Thyroid gland (tissue), 4 donors: ENCODE data around the gene CTU1. TPM values are rescaled to one million over a fixed set of nuclear protein-coding genes. Genes with fewer than 3 reads are reported as not detected.

Experiments used
- DNase-seq, 2 donors: peaks; one replicate each; pipeline ENCODE4 v3.0.0-alpha.2; 2019
- H3K27ac ChIP-seq, 3 donors: fragments of 200-600 bp; sonication (generic); 1 replicate in 2 of 3; 2 replicates in 1 of 3; pipeline ENCODE4 v1.5.1; 2016 to 2019; ENCODE audit warnings: mild to moderate bottlenecking in 1 of 3, moderate library complexity in 1 of 3
- H3K27me3 ChIP-seq: fragments of 200-600 bp; sonication (generic); one replicate; pipeline ENCODE4 v1.5.1; 2019
- H3K36me3 ChIP-seq, 2 donors: fragments of 200-600 bp; sonication (generic); one replicate each; pipeline ENCODE4 v1.5.1; 2016 to 2019
- H3K4me1 ChIP-seq, 2 donors: fragments of 200-600 bp; sonication (generic); one replicate each; pipeline ENCODE4 v1.5.1; 2017 to 2019
- H3K4me3 ChIP-seq, 3 donors: fragments of 200-600 bp; sonication (generic); replicated peaks in 1 of 3; 1 replicate in 2 of 3; 2 replicates in 1 of 3; pipeline ENCODE4 v1.5.1; 2016; ENCODE audit warnings: mild to moderate bottlenecking in 1 of 3
- H3K9me3 ChIP-seq: fragments of 200-600 bp; sonication (generic); one replicate; pipeline ENCODE4 v1.5.1; 2017
- CTCF ChIP-seq, 6 experiments: fragments of 200-600 bp in 3 of 6; fragments of 450-650 bp in 3 of 6; sonication (generic) in 3 of 6; IDR thresholded peaks; one replicate each; pipeline ENCODE4 v1.5.1; 2016 to 2019; ENCODE audit warnings: antibody characterized with exemption in 6 of 6, mild to moderate bottlenecking in 2 of 6, inconsistent platforms in 1 of 6, moderate library complexity in 1 of 6
- POLR2A ChIP-seq, 2 donors: fragments of 450-650 bp; IDR thresholded peaks; one replicate each; pipeline ENCODE4 v1.6.1; 2017; ENCODE audit warnings: antibody characterized with exemption in 2 of 2, mild to moderate bottlenecking in 2 of 2, moderate library complexity in 1 of 2
- WGBS, 2 donors: methylation state at CpG; one replicate each; pipeline ENCODE4 v1.1.5; 2017; 5-methylcytosine and 5-hydroxymethylcytosine counted together
- intact Hi-C: fragments of 100-400 bp; cut with DNase I; formaldehyde crosslinking; loops from one replicate; pipeline ENCODE4 v1.15.1; 2023
- total RNA-seq, 4 donors: library from RNA; depleted of rRNA; stranded (reverse); fragments of >200 nt; gene quantifications; one replicate each; pipeline ENCODE4 v1.2.3, GENCODE V29; 2016

CTU1 gene
- total RNA-seq, 4 donors from 2014 or later: 7.5 to 13.6 (median 9.3) TPM

- no peak overlapping the region for H3K27ac ChIP-seq
These were observed 37.7 kb downstream of the CTU1 start for GRCh38 chr19:51070334-51071094.

GRCh38 chr19:51066393-51067186 lies 41.6 kb downstream of the CTU1 start:
- Histone ChIP-seq H3K36me3 (no peaks in the 10 kb centered on the region), H3K27ac (no peak overlapping the region), H3K9me3 (no peaks in the 10 kb centered on the region), H3K27me3 (no peaks in the 10 kb centered on the region), H3K4me3 (no peak overlapping the region), H3K4me1 (peaks cover 4 to 7% of the 10 kb centered on the region in 2 donors)
- WGBS, 2 donors: 69 to 75% methylated on average over 7 of the region's 7 CpGs
- intact Hi-C loops: no loop called here
- no peak for TF ChIP-seq CTCF (IDR thresholded peaks at IDR 0.05)
- no peak for TF ChIP-seq POLR2A (IDR thresholded peaks at IDR 0.05)
- no peak for DNase-seq

More at GRCh38 chr19:51070334-51071094, 37.7 kb downstream of the CTU1 start:
- H3K9me3 ChIP-seq: no peaks in the 10 kb centered on the region
- H3K27me3 ChIP-seq: no peaks in the 10 kb centered on the region
- WGBS, 2 donors: 86 to 92% methylated on average over 4 to 5 of the region's 5 CpGs
- H3K4me3 ChIP-seq: no peak overlapping the region
- H3K36me3 ChIP-seq: no peaks in the 10 kb centered on the region
- intact Hi-C loops: no loop called here
- H3K4me1 ChIP-seq: no peaks in the 10 kb centered on the region
- no peak for DNase-seq
- TF ChIP-seq POLR2A (IDR thresholded peaks at IDR 0.05) (no peak), CTCF (IDR thresholded peaks at IDR 0.05) (no peak)

- no peak for TF ChIP-seq POLR2A (IDR thresholded peaks at IDR 0.05)
- no peak for TF ChIP-seq CTCF (IDR thresholded peaks at IDR 0.05)
- Histone ChIP-seq H3K4me1 (peaks cover 4 to 7% of the 10 kb centered on the region in 2 donors), H3K9me3 (no peaks in the 10 kb centered on the region), H3K27ac (no peak overlapping the region), H3K36me3 (no peaks in the 10 kb centered on the region), H3K27me3 (no peaks in the 10 kb centered on the region), H3K4me3 (no peak overlapping the region)
- DNase-seq: no peak
- 17 to 22% methylated on average over 22 to 23 of the region's 25 CpGs for WGBS, 2 donors
- intact Hi-C loops: no loop called here
These were observed 42.8 kb downstream of the CTU1 start for GRCh38 chr19:51065221-51065960.

- peaks cover 4 to 7% of the 10 kb centered on the region in 2 donors for H3K4me1 ChIP-seq
- no peaks in the 10 kb centered on the region for H3K27me3 ChIP-seq
- no peak within 1 kb of the TSS for H3K27ac ChIP-seq
- H3K36me3 ChIP-seq: no peaks in the 10 kb centered on the region
- WGBS, 2 donors: 22 to 32% methylated on average over 17 to 24 of the region's 38 CpGs
- peak; percentile 2 to 24 for DNase-seq
- intact Hi-C loops: no loop called here
- no peak within 1 kb of the TSS for H3K4me3 ChIP-seq
- no peaks in the 10 kb centered on the region for H3K9me3 ChIP-seq
- TF ChIP-seq CTCF (IDR thresholded peaks at IDR 0.05) (no peak), POLR2A (IDR thresholded peaks at IDR 0.05) (no peak)
These were observed 43.5 kb downstream of the CTU1 start, which contains the start of gene KLK13 for GRCh38 chr19:51064534-51065220. KLK13 (minus strand) TSS chr19:51065092; CDS start chr19:51065067, 25 bp downstream.
